Subcutaneous adipose tissue (tissue), 4 donors: Measurements from ENCODE around the gene TEX2. TPM values are rescaled to one million over a fixed set of nuclear protein-coding genes. Genes with fewer than 3 reads are reported as not detected.

Source experiments
- total RNA-seq, 4 donors: library from RNA; depleted of rRNA; stranded (reverse); fragments of >200 nt; gene quantifications; one replicate each; pipeline ENCODE4 v1.1.0, GENCODE V29; 2016
- TF ChIP-seq, protein P1 (sequence below): fragments of 450-650 bp; IDR thresholded peaks from one replicate; pipeline ENCODE4 v1.5.1; 2016; ENCODE audit warnings: low read depth, mild to moderate bottlenecking, control low read depth, antibody characterized with exemption, moderate library complexity

Gene TEX2
- total RNA-seq, 4 donors from 2014 or later: 75.3 to 119 (median 102) TPM

DNA sequence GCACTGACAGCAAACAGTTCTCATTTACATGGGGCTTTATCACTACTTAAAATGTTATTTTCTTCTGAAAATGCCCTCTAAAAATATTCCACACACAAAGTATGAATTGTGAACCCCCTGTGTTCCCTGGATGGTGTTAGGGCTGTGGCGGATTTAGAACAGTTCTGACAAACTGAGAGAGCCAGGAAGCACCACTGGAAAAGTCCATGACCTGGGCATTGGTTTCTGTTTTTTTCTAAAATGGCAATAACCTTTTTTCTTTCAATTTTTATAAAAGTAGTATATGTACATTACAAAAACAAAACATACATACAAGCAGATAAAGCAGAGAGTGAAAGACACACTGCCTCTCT, 112.1 kb downstream of the TEX2 start:
- TF ChIP-seq, protein P1, sequence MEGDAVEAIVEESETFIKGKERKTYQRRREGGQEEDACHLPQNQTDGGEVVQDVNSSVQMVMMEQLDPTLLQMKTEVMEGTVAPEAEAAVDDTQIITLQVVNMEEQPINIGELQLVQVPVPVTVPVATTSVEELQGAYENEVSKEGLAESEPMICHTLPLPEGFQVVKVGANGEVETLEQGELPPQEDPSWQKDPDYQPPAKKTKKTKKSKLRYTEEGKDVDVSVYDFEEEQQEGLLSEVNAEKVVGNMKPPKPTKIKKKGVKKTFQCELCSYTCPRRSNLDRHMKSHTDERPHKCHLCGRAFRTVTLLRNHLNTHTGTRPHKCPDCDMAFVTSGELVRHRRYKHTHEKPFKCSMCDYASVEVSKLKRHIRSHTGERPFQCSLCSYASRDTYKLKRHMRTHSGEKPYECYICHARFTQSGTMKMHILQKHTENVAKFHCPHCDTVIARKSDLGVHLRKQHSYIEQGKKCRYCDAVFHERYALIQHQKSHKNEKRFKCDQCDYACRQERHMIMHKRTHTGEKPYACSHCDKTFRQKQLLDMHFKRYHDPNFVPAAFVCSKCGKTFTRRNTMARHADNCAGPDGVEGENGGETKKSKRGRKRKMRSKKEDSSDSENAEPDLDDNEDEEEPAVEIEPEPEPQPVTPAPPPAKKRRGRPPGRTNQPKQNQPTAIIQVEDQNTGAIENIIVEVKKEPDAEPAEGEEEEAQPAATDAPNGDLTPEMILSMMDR: no peak

- TF ChIP-seq, protein P1: no peak
These were observed 112.6 kb downstream of the TEX2 start for GRCh38 chr17:64150237-64151015.

DNA sequence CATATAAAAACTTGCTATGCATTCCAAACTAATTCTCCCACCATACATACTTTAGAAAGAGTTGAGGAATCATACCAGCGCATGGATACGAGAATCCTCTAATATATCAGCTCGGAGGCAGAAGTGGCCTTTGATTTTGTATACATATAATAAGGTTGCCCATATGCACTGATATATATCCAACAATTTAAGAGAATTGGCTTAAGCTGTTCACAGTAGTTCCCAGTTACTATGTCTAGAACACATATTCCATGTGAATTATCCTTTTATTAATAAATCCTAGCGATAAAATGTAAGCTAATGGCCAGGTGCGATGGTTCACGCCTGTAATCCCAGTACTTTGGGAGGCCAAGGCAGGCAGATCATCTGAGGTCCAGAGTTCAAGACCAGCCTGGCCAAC, 113.9 kb downstream of the TEX2 start:
- TF ChIP-seq, protein P1: no peak

DNA sequence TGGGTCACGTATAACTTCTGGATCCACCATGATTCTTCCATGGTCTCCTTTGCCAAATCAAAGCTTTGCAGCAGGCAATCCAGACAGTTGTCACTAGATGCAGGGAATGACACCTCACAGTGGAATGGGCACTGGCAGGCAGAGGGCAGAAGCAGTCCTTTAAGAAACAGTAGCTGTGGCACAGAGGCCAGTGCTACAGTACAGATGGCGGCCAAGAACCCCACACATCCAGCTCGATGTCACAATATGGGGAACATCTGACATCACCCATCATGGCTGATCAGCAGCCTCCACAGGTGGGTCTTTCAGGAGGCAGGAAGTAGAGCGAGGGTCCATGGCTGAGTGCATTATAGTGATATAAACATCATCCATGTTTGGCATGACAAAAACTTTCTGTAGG, 114.4 kb downstream of the TEX2 start:
- TF ChIP-seq, protein P1: no peak

GRCh38 chr17:64148017-64148631, 114.9 kb downstream of the TEX2 start:
- TF ChIP-seq, protein P1: no peak

- TF ChIP-seq, protein P1: no peak
These were observed 115.7 kb downstream of the TEX2 start for GRCh38 chr17:64147110-64148016.
